GM12874 (cell line): ENCODE data around the gene EID2.

Experiments
- TF ChIP-seq, protein P1 (sequence below): IDR thresholded peaks from 2 replicates; pipeline ENCODE4 v1.5.1; 2011; ENCODE audit warnings: low read depth, mild to moderate bottlenecking, control low read depth, low read length, moderate library complexity; ENCODE audit not compliant: insufficient read depth

Gene EID2

GRCh38 chr19:39533791-39534190 lies 6.2 kb downstream of the EID2 start:
- TF ChIP-seq, protein P1, sequence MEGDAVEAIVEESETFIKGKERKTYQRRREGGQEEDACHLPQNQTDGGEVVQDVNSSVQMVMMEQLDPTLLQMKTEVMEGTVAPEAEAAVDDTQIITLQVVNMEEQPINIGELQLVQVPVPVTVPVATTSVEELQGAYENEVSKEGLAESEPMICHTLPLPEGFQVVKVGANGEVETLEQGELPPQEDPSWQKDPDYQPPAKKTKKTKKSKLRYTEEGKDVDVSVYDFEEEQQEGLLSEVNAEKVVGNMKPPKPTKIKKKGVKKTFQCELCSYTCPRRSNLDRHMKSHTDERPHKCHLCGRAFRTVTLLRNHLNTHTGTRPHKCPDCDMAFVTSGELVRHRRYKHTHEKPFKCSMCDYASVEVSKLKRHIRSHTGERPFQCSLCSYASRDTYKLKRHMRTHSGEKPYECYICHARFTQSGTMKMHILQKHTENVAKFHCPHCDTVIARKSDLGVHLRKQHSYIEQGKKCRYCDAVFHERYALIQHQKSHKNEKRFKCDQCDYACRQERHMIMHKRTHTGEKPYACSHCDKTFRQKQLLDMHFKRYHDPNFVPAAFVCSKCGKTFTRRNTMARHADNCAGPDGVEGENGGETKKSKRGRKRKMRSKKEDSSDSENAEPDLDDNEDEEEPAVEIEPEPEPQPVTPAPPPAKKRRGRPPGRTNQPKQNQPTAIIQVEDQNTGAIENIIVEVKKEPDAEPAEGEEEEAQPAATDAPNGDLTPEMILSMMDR: no peak

- TF ChIP-seq, protein P1: no peak
These were observed 6.9 kb downstream of the EID2 start for GRCh38 chr19:39533003-39533512.

- TF ChIP-seq, protein P1: peak; percentile 99
These were observed 7.5 kb downstream of the EID2 start, which contains the start of gene EID2B for GRCh38 chr19:39532233-39533002. Gene EID2B, minus strand, starts transcription at chr19:39532852. Its CDS starts 50 bp downstream, at chr19:39532802.

GRCh38 chr19:39531834-39532232 lies 8.1 kb downstream of the EID2 start:
- TF ChIP-seq, protein P1: no peak

DNA sequence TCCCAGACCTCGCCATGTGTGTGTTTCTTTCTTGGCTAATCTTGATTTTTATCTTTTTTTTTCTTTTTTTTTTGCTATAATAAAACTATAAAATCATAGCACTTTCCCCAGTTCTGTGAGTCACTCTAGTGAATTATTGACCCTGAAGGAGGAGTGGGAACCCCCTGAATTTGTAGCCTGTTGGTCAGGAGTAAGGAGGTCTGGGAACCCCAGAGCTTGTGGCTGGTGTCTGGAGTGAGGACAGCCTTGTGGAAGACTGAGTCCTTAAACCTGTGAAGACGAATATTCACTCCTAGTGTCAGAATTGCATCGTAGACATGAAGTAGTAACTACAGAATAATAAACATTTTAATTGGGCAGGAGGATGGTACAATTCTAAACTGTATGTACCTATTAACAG lies 14.8 kb downstream of the EID2 start:
- TF ChIP-seq, protein P1: no peak

DNA sequence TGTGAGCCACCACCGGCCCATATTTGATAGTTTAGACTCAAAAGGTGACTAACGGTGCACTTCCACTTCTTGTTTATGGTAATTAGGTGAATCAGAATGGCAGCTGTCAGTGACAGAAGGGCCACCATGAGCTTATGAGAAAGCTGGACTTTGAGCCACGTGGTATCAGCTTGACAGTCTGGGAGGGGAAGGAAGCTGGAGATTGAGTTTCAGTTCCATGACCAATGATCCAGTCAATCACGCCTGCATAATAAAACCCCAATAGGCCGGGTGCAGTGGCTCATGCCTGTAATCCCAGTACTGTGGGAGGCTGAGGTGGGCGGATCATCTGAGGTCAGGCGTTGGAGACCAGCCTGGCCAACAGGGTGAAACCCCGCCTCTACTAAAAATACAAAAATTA lies 15.5 kb downstream of the EID2 start:
- TF ChIP-seq, protein P1: no peak

GRCh38 chr19:39520541-39521484 lies 19.1 kb downstream of the EID2 start:
- TF ChIP-seq, protein P1: no peak
